GM12878 (cell line): Measurements from ENCODE around the gene HEMK1. TPM values are rescaled to one million over a fixed set of nuclear protein-coding genes. Genes with fewer than 3 reads are reported as not detected.

Experiments used
- ATAC-seq: fragments of 200-7000 bp; cut with Tn5 transposase; 3 replicates; pipeline ENCODE4 v1.9.1; 2020; ENCODE audit warnings: mild to moderate bottlenecking, moderate library complexity
- BruUV-seq: library from RNA; stranded (reverse); fragments of 400-500 nt; replicated peaks from 2 replicates; lab custom pipeline; 2021; lab: Mats Ljungman, UMichigan
- CTCF ChIA-PET: fragments of 300-600 bp; sonication (Branson Sonifier 250); formaldehyde crosslinking; extraction: SDS; loops from one replicate; lab custom pipeline; 2021; ENCODE audit warnings: inconsistent platforms; lab: Yijun Ruan, JAX
- POLR2A ChIA-PET: fragments of 350-600 bp; formaldehyde crosslinking; extraction: SDS; loops from one replicate; lab custom pipeline; 2021; ENCODE audit warnings: inconsistent platforms; lab: Charles Lee
- RAD21 ChIA-PET: fragments of 300-600 bp; sonication (Branson Sonifier 250); formaldehyde crosslinking; loops from one replicate; lab custom pipeline; 2023; ENCODE audit warnings: antibody characterized with exemption; ENCODE audit not compliant: unreplicated experiment; lab: Charles Lee
- SMC1A ChIA-PET: fragments of 300-600 bp; sonication (Branson Sonifier 250); formaldehyde crosslinking; loops from one replicate; lab custom pipeline; 2023; ENCODE audit not compliant: unreplicated experiment, uncharacterized antibody; lab: Charles Lee
- DNase-seq: peaks from one replicate; pipeline ENCODE4 v3.0.0-alpha.2; 2011; ENCODE audit warnings: low read depth, low spot score
- FAIRE-seq: peaks from 3 replicates; lab custom pipeline; 2011; peaks lifted over from hg19 to GRCh38; lab: Jason Lieb, UNC
- H2AFZ ChIP-seq: 2 replicates; pipeline ENCODE4 v1.6.0; 2011; ENCODE audit warnings: low read depth, low read length, control low read depth; ENCODE audit not compliant: control insufficient read depth
- H3K27ac ChIP-seq: 2 replicates; pipeline ENCODE4 v1.5.1; 2011; ENCODE audit warnings: control low read depth; ENCODE audit not compliant: control insufficient read depth, insufficient read depth
- H3K27me3 ChIP-seq, 2 experiments: replicated peaks in 1 of 2; 2 replicates each; pipeline versions ENCODE4 v1.6.0 to v1.6.1; 2011; ENCODE audit warnings: low read length in 1 of 2; ENCODE audit not compliant: control insufficient read depth in 2 of 2, insufficient read depth in 2 of 2
- H3K36me3 ChIP-seq, 2 experiments: 2 replicates each; pipeline ENCODE4 v1.5.1; 2011; ENCODE audit warnings: low read length in 1 of 2; ENCODE audit not compliant: control insufficient read depth in 2 of 2, insufficient read depth in 2 of 2
- H3K4me1 ChIP-seq: 2 replicates; pipeline ENCODE4 v1.6.1; 2011; ENCODE audit warnings: mild to moderate bottlenecking, low read length, moderate library complexity, mixed read lengths; ENCODE audit not compliant: control insufficient read depth, insufficient read depth
- H3K4me2 ChIP-seq: 2 replicates; pipeline ENCODE4 v1.6.0; 2011; ENCODE audit warnings: control low read depth; ENCODE audit not compliant: control insufficient read depth, insufficient read depth
- H3K4me3 ChIP-seq: fragments of 200-600 bp; sonication (generic); 2 replicates; pipeline ENCODE4 v1.5.1; 2016
- H3K79me2 ChIP-seq: 2 replicates; pipeline ENCODE4 v1.6.0; 2011; ENCODE audit warnings: low read length; ENCODE audit not compliant: control insufficient read depth, insufficient read depth
- H3K9ac ChIP-seq: 2 replicates; pipeline ENCODE4 v1.8.0; 2011; ENCODE audit warnings: low read length, control low read depth, mixed read lengths; ENCODE audit not compliant: control insufficient read depth, insufficient read depth
- H3K9me3 ChIP-seq: replicated peaks from 3 replicates; pipeline ENCODE4 v1.5.1; 2011; ENCODE audit warnings: mild to moderate bottlenecking, low read length; ENCODE audit not compliant: control insufficient read depth, insufficient read depth
- H4K20me1 ChIP-seq: 2 replicates; pipeline ENCODE4 v1.6.0; 2011; ENCODE audit not compliant: control insufficient read depth, insufficient read depth
- ATF7 ChIP-seq: fragments of 450-650 bp; IDR thresholded peaks from 2 replicates; pipeline ENCODE4 v1.6.1; 2016; ENCODE audit warnings: low read depth, mild to moderate bottlenecking
- FOXM1 ChIP-seq: IDR thresholded peaks from 2 replicates; pipeline ENCODE4 v1.6.1; 2012; ENCODE audit warnings: low read depth, mild to moderate bottlenecking, inconsistent platforms, low read length, moderate library complexity
- HDAC2 ChIP-seq: fragments of 200-600 bp; sonication (generic); IDR thresholded peaks from 2 replicates; pipeline ENCODE4 v1.6.1; 2017
- NBN ChIP-seq: fragments of 450-650 bp; IDR thresholded peaks from 2 replicates; pipeline ENCODE4 v1.6.1; 2016
- NKRF ChIP-seq: fragments of 450-650 bp; conservative IDR thresholded peaks from 2 replicates; pipeline ENCODE4 v1.6.1; 2017; ENCODE audit warnings: mild to moderate bottlenecking, moderate library complexity
- RELA ChIP-seq: fragments of 450-650 bp; IDR thresholded peaks from 2 replicates; pipeline ENCODE4 v1.8.0; 2014; ENCODE audit warnings: borderline replicate concordance; ENCODE audit not compliant: partially characterized antibody
- SMAD5 ChIP-seq: IDR thresholded peaks from 2 replicates; pipeline ENCODE4 v1.6.1; 2016; ENCODE audit warnings: antibody characterized with exemption, low read depth
- SREBF2 ChIP-seq: IDR thresholded peaks from 2 replicates; pipeline ENCODE4 v1.6.1; 2012; ENCODE audit warnings: mild to moderate bottlenecking, low read length
- TCF7 ChIP-seq: IDR thresholded peaks from 2 replicates; pipeline ENCODE4 v1.6.1; 2014; ENCODE audit warnings: antibody characterized with exemption, borderline replicate concordance
- USF2 ChIP-seq: IDR thresholded peaks from 2 replicates; pipeline ENCODE4 v1.6.1; 2011; ENCODE audit warnings: low read depth, low read length, improper control_type of control experiment, borderline replicate concordance
- WRNIP1 ChIP-seq: IDR thresholded peaks from 2 replicates; pipeline ENCODE4 v1.6.1; 2011; ENCODE audit warnings: low read depth, low read length, improper control_type of control experiment, borderline replicate concordance
- ZBTB40 ChIP-seq: fragments of 450-650 bp; IDR thresholded peaks from 2 replicates; pipeline ENCODE4 v1.6.1; 2016; ENCODE audit warnings: mild to moderate bottlenecking, moderate library complexity, borderline replicate concordance
- ZNF687 ChIP-seq: fragments of 450-650 bp; IDR thresholded peaks from 2 replicates; pipeline ENCODE4 v1.6.1; 2017; ENCODE audit warnings: mild to moderate bottlenecking, moderate library complexity
- WGBS: methylation state at CpG from one replicate; pipeline ENCODE4 v1.1.6; 2016; ENCODE audit warnings: low lambda C conversion rate; ENCODE audit not compliant: insufficient replicate concordance, insufficient coverage; ENCODE audit errors: missing lambda C conversion rate; 5-methylcytosine and 5-hydroxymethylcytosine counted together
- in situ Hi-C: fragments of 300-500 bp; cut with MboI; formaldehyde crosslinking; loops from 9 replicates; pipeline ENCODE4 v1.14.3; 2018; ENCODE audit warnings: mixed read lengths
- intact Hi-C: fragments of 100-400 bp; cut with micrococcal nuclease; formaldehyde crosslinking; loops from one replicate; pipeline ENCODE4 v1.14.2; 2022; ENCODE audit not compliant: unreplicated experiment
- polyA plus RNA-seq, 11 experiments: library from polyadenylated mRNA; depleted of rRNA in 4 of 11; unstranded in 6 of 11; stranded (reverse) in 5 of 11; fragments of >200 nt; fragmentation: Nextera tagmentation in 4 of 11; fragmentation: Illumina TruSeq in 1 of 11; extraction: Ambion mirVana in 4 of 11; extraction: Trizol in 1 of 11; gene quantifications; 1 replicate in 1 of 11; 2 replicates in 10 of 11; pipeline versions ENCODE4 v1.2.1 to v1.2.3, GENCODE V29; 2011 to 2016; ENCODE audit warnings: inconsistent platforms in 2 of 11, missing spikeins in 2 of 11, low read depth in 1 of 11
- total RNA-seq, 4 experiments: library from RNA; depleted of rRNA in 3 of 4; stranded (reverse); fragments of >200 nt in 3 of 4; fragmentation: Illumina TruSeq in 1 of 4; extraction: Trizol in 1 of 4; gene quantifications; 2 replicates each; pipeline versions ENCODE4 v1.2.1 to v1.2.3, GENCODE V29; 2013 to 2021

Gene HEMK1
- total and polyA plus RNA-seq, 10 of the 15 experiments (the other 5 are each of a cell fraction or from before 2014, with no cell fraction given): 2.8 to 19.0 (median 12.0) TPM

GRCh38 chr3:50581459-50581842 lies 12.1 kb downstream of the HEMK1 start (continued):
- no peak for TF ChIP-seq ZNF687
- no peak for TF ChIP-seq NBN
- TF ChIP-seq SMAD5: no peak
- TF ChIP-seq WRNIP1: no peak
- TF ChIP-seq RELA: no peak
- TF ChIP-seq TCF7: no peak
- TF ChIP-seq, all 136 proteins: peak for 0

- intact Hi-C loops: no loop called here
- ATAC-seq (no peak), DNase-seq (no peak), FAIRE-seq (no peak)
- WGBS: 76% methylated on average over 9 of the region's 9 CpGs
- ChIA-PET POLR2A (no interaction called here), CTCF (no interaction called here), SMC1A (no interaction called here), RAD21 (interaction anchor here (0.9 kb wide), 1 partner anchor 30 kb away, joined by 3 read pairs; the partner anchor contains the start of gene CISH)
- in situ Hi-C loops: no loop called here
- no peaks in the 10 kb centered on the region for H3K27me3 ChIP-seq
- H3K9me3 ChIP-seq: no peaks in the 10 kb centered on the region
- no peak overlapping the region for H2AFZ ChIP-seq
- no peaks in the 10 kb centered on the region for H3K4me1 ChIP-seq
- H3K4me2 ChIP-seq: no peak overlapping the region
- no peaks in the 10 kb centered on the region for H4K20me1 ChIP-seq
- no peaks in the 10 kb centered on the region for H3K79me2 ChIP-seq
- H3K27ac ChIP-seq: no peak overlapping the region
- H3K36me3 ChIP-seq: no peaks in the 10 kb centered on the region
- no TSS peak for BruUV-seq
- no peak overlapping the region for H3K4me3 ChIP-seq
- no peak overlapping the region for H3K9ac ChIP-seq
- TF ChIP-seq TCF7 (no peak), ZBTB40 (no peak), HDAC2 (no peak), NKRF (no peak), ATF7 (no peak), SREBF2 (no peak), FOXM1 (no peak), USF2 (no peak)
These were observed 12.8 kb downstream of the HEMK1 start for GRCh38 chr3:50582083-50582482.
